Stimulated activated CD4-positive, alpha-beta T cell treated with anti-CD3 and anti-CD28 coated beads, Interleukin-1b, Interleukin-23, amount 100 ng/mL, for 24 hours (primary cell): ENCODE measurements around the gene GALR3.

Experiments used
- DNase-seq, 4 experiments: peaks; one replicate each; pipeline ENCODE4 v3.0.0-alpha.2; 2020; ENCODE audit warnings: low read depth in 4 of 4, low spot score in 1 of 4

The GALR3 gene

DNA sequence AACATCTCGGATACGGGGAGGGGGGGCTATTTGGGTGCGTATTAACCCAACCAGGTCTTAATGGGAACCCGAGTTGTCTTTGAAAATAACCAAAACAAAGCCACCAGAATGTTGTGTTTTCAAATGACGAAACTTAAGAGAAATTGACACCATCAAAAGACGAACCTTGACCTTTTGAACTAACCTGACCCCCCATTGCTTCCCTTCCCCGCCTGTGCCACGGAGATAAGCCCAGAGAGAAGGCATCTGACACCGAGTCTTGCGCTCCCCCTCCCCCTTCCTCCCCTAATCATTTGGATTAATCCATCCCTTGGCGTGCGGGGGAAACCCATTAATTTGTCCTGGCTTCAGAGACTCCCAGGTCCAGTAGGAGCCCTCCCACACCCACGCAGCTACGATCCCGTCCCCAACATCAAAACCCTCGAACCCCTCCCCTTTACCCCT lies 20.0 kb upstream of the GALR3 start:
- DNase-seq: no peak

DNA sequence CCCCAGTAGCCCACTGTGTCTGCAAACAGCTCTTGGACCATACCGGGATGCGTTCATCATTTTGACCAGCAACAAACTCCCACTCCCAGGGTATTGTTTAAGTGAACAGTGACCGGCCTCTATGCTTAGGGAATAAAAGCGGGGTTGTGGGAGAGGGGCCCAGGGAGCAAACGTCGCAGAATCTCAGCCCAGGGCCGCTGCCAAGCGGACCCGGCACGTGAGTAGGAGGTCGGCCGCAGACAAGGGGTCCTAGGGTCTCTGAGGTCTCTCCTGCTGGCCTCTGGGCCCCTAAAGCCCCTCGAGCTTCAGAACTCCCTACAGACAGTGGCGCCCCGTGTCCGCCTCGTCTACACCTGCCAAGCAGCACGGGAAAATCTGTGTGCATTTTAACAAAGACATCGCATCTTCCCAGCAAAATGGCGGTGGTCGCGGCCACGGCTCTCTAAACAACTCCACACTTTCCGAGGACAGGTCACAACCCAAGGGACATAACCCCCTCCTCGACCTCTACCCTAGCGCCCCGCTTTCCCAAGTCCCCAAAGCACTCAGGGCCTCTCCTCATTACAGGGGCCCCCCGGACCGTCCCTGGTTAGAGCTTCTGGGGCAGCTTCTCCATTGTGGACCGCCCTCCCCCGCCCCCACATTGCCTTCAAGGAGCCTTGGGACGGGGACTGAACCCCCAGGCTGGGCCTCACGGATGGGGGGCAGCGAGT lies 19.4 kb upstream of the GALR3 start:
- DNase-seq: no peak

DNA sequence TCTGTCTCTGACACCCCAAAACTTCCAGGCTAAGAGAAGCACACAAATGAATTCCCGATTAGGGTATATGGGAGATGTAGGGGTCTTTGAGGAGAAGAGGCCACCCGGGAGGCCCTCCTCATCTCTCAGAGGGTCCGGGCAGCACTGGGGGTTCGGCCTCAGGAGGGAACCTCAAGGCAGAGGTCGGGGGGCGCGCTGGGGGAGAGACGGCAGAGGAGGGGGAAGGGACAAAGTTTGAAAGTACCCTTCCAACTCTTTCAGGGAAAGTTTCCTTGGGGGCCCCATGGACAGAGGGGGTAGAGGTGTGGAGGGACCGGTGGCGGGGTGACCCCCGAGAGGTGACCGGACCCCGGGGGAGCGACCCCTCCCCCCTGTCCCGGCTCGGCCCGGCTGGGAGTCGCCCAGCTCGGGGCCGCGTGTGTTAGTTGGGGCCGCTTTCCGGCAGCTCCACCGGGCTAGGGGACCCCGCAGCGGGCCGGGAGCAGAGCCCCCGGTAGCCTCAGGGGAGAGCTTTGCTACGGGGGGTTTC lies 18.8 kb upstream of the GALR3 start:
- no peak for DNase-seq

DNA sequence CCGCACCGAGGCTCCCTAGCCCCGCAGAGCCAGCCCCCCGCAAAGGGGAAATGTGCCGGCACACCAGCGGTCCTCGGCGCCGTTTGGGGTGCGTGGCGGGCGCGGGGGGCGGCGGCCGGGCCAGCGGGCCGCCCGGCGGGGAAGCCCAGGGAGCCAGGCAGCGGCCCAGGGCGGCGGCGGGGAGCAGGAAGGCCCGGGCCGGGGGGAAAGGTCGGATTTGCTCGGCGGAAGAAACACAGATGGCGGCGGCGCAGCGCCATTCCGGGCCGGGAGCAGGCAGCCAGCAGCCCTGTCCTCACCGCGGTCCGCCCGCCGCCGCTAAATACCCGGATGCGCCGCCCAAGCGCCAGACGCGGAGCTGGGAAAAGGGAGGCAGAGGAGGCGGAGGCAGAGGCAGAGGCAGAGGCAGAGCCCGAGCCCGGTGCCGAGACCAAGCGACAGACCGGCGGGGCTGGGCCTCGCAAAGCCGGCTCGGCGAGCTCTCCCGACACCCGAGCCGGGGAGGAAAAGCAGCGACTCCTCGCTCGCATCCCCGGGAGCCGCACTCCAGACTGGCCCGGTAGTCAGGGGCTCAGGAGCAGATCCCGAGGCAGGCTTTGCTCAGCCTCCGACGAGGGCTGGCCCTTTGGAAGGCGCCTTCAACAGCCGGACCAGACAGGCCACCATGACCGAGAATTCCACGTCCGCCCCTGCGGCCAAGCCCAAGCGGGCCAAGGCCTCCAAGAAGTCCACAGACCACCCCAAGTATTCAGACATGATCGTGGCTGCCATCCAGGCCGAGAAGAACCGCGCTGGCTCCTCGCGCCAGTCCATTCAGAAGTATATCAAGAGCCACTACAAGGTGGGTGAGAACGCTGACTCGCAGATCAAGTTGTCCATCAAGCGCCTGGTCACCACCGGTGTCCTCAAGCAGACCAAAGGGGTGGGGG lies 18.0 kb upstream of the GALR3 start:
- peak; percentile 20 to 64 (median 58) for DNase-seq

DNA sequence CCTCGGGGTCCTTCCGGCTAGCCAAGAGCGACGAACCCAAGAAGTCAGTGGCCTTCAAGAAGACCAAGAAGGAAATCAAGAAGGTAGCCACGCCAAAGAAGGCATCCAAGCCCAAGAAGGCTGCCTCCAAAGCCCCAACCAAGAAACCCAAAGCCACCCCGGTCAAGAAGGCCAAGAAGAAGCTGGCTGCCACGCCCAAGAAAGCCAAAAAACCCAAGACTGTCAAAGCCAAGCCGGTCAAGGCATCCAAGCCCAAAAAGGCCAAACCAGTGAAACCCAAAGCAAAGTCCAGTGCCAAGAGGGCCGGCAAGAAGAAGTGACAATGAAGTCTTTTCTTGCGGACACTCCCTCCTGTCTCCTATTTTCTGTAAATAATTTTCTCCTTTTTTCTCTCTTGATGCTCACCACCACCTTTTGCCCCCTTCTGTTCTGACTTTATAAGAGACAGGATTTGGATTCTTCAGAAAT lies 17.3 kb upstream of the GALR3 start:
- no peak for DNase-seq

DNA sequence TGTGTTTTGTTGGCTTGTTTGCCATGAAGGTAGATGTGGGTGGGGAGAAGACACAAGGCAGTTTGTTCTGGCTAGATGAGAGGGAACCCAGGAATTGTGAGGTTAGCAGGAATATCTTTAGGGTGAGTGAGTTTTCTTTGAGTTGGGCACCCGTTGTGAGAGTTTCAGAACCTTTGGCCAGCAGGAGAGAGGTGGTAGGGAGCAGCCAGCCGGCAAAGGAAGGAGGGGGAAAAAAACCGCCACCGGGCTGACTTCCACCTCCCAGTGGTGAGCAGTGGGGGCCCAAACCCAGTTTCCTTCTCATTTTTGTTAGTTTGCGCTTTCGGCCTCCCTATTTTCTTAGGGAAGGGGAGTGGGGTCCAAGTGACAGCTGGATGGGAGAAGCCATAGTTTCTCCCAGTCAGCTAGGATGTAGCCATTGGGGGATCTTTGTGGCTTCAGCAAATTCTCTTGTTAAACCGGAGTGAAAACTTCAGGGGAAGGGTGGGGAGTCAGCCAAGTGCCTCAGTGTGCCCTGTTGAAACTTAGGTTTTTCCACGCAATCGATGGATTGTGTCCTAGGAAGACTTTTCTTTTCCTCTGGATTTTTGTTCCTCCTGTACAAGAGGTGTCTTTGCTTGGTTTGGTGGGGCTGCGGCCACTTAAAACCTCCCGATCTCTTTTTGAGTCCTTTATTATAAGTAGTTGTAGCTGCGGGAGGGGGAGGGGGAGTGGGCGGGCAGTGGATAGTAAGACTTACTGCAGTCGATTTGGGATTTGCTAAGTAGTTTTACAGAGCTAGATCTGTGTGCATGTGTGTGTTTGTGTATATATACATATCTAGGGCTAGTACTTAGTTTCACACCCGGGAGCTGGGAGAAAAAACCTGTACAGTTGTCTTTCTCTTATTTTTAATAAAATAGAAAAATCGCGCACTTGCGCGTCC lies 16.5 kb upstream of the GALR3 start:
- DNase-seq: no peak

DNA sequence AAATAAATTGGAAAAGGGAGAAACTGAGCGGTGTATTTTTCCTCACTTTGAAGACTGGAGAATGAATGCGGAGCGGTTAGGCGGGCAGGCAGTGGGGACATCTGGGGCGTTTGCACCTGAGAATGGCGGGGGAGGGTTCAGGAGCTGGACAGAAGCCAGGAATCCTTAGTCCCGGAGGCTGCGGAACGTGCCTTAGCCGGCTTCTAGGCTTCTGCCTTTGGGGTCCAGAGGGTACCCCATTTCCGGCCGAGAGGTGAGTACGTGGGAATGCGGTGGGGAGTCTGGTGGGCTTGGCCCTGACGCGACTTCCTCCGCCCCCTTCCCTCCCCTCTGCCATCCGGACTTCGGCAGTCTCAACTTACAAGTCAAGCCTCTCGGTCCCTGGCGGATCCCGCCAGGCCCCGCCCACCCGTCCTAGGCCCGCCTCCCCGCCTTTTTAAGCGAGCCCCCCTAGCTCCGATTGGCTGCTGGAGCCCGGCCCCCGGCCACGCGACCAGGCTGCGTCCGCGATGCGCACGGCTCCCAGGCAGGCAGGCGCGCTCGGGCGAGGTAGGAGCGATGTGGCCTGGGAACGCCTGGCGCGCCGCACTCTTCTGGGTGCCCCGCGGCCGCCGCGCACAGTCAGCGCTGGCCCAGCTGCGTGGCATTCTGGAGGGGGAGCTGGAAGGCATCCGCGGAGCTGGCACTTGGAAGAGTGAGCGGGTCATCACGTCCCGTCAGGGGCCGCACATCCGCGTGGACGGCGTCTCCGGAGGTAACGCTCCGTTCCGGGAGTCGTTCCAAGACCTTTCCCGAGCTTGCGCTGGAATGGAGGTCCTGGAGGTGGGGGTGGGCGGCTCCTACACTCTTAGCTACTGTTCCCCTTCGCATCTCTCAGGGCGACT lies 15.5 kb upstream of the GALR3 start, which contains the start of gene GCAT:
TSS of gene GCAT (plus strand) at position 525 of the 884 bp plus-strand sequence. CDS start at position 559, 34 bp downstream.
- DNase-seq: peak; percentile 75 to 93 (median 83)

DNA sequence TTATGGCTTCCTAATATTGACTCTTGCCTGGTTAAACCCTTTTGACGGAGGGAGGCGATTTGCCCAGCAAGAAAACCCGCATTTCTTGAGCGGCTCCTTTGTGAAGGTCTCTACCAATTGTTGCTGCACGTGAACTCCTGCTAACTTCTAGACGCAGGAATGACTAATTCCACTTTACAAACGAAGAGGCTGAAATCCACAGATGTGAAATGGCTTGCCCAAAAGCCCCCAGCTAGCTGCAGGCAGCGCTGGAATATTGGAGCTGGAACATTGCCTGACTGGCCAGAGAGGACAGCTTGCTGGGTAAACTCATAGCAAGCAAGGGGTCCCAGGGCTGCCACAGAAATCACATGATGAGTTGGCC lies 14.9 kb upstream of the GALR3 start:
- DNase-seq: no peak

DNA sequence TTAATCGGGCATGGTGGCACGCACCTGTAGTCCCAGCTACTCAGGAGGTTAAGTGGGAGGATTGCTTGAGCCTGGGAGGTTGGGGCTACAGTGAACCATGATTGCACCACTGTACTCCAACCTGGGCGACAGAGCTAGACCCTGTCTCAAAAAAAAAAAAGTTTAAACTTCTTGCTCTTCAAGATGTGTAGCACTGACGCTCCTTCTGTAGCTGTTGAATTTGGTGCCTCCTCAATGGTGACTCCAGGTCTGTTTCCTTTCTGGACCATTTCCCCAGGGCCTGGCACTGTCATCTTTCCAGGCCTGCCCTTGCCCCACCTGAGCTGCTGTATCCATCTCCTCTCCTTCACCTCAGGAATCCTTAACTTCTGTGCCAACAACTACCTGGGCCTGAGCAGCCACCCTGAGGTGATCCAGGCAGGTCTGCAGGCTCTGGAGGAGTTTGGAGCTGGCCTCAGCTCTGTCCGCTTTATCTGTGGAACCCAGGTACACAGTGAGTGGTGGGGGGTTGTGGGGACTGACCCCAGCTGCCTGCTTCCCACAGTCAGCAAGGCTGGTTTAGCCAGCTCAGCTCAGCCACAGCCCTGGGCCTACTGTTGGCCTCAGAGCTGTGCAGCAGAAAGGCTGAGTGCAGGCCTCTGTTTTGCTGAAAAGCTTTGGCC lies 13.4 kb upstream of the GALR3 start:
- no peak for DNase-seq

DNA sequence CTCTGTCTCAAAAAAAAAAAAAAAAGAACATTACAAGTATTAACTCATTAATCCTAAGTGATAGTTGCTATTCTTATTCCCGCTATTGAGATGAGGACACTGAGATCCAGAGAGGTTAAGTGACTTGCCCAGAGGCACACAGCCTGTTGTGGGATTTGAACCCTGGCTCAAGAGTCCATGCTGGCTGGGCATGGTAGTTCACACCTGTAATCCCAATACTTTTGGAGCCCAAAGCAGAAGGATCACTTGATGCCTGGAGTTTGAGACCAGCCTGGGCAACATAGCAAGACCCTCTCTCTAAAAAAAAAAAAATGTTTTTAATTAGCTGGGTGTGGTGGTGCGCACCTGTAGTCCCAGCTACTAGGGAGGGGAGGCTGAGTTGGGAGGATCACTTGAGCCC lies 11.3 kb upstream of the GALR3 start:
- DNase-seq: no peak

DNA sequence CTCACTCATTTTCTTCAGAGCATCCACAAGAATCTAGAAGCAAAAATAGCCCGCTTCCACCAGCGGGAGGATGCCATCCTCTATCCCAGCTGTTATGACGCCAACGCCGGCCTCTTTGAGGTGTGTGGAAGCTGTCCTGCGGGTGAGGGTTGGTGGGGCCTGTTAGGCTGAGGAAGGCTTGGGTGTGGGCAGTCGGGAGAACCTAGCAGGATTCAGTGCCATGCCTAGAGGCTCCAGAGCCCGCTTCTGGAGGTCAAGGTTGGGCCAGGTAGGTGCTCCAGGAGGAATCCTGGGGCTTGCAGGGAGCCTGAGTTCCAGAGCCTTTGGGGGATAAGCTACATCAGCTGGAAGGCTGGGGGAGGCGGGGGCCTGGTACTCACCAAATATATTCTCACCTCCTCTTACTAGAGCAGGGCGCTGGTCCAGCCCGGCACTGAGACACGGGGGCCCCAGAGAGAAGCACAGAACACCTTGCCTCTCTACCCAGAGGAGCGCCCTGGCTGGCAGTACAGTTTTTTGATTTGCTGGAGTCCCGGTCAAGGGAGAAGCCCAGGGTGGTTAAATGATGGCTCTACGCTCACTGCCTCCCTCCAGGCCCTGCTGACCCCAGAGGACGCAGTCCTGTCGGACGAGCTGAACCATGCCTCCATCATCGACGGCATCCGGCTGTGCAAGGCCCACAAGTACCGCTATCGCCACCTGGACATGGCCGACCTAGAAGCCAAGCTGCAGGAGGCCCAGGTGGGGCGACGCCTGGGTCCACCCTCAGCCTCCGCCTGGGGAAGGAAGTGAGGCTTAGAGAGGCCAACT lies 10.1 kb upstream of the GALR3 start:
- no peak for DNase-seq

DNA sequence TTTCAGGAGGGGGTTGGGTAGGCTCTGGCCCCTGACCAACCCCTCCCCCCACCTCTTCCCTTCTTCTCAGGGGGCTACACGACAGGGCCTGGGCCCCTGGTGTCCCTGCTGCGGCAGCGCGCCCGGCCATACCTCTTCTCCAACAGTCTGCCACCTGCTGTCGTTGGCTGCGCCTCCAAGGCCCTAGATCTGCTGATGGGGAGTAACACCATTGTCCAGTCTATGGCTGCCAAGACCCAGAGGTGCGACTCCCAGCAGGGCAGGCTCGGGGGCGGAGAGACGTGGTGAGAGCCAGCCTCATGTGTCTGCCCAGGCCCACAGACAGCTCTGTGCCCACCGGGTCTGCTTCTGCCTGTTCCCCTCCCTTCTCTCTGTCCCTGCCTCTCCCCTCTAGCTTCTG lies 7.6 kb upstream of the GALR3 start:
- DNase-seq: no peak

DNA sequence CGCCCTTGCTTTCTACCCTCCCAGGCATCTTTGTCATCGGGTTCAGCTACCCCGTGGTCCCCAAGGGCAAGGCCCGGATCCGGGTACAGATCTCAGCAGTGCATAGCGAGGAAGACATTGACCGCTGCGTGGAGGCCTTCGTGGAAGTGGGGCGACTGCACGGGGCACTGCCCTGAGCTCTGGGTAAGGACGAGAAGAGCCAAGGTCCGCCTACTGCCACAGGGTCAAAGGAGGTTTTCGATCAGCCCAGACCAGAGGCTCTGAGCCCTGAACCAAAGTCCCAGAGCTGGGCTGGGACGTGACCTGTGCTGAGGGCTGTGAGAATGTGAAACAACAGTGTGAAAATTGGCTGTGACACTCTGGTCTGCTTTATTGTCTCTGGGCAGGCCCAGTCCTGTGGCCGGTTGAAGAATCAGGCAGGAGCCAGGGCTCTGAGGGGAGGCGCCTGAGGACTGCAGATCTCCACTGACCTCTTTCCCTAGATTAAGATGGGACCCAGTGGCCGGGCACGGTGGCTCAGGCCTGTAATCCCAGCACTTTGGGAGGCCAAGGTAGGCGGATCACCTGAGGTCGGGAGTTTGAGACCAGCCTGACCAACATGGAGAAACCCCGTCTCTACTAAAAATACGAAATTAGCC lies 6.5 kb upstream of the GALR3 start:
- DNase-seq: no peak

DNA sequence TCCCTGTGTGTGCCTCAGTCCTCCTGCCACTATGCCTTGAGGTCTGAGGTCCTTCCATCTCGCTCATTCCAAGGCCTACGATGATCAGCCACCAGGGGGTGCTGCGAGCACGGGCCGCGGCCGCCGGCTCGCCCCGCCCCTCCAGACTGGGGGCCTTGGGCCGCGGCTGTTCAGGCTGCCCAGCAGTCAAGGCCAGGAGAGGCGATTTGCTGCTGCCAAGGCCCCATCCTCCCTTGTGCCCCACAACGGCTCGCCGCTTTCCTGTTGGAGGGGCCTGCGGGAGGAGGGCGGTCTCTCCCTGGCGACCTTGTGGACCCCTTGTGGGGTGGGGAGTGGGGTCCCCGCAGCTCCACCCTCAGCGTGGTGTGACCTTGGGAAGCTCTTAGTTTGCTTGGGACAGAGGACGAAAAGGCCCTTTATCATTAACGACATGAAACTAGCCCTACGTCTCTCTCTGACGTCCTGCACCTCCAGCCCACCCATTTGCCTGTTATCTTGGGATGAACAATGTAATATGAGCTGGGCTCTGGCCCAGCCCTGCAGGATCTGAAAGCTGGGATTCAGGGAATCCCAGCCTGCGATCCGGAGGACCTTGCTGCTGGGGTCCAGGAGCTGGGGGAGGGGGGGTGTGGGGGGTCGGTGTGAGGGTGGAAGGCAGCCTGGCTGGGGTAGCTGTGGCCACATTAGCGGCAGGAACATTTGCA lies 5.3 kb upstream of the GALR3 start:
- peak; percentile 67 to 84 (median 79) for DNase-seq

DNA sequence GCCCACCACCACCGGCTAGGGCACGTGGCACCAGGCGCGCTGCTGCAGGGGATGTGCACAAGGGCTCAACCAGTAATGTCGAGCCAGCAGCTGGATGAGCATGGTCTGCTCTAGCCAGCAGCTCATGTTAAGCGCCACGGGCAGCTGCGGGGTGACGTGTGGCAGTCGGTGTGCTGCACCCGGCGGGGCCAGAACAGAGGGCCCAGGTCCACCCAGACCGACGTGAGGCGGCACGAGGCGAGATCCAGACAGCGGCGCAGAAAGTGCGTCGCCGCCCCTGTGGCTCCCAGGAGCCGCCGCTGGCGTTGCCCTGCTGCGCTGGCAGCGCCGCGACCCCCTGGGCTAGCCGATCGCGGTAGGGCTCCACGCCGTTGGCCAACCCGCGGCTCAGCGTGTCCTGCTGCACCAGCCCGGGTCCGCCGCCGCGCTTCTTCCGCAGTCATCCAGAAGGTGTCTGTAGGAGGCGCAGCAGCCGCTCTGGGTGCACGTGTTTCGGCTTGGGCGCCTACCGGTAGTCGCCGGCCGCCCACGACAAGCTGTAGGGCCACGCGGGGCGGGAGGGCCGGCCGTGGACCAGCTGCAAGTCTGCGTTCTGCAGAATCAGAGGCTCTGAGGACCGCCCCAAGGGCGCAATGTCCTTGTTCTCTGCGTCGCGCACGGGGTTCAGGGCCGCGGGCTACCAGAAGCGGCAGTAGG lies 4.6 kb upstream of the GALR3 start:
- peak in 3 of 4 experiments; percentile 38 to 52 (median 49) for DNase-seq

DNA sequence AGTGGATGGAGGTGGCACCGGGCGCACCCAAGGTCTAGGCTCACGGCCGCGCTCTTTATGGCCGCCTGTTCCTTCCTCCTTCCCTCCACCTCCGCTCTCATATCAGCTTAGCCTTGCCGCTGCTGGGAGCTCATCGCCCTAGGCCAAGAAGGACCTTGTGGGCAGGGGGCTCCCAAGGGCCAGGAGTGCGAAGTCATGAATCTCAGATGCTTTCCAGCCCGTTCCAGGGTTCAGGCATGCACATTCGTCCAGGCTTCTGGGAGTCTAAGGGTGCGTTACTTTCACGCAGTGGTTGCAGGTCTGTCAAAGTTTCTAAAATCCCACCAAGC lies 4.1 kb upstream of the GALR3 start:
- DNase-seq: no peak

DNA sequence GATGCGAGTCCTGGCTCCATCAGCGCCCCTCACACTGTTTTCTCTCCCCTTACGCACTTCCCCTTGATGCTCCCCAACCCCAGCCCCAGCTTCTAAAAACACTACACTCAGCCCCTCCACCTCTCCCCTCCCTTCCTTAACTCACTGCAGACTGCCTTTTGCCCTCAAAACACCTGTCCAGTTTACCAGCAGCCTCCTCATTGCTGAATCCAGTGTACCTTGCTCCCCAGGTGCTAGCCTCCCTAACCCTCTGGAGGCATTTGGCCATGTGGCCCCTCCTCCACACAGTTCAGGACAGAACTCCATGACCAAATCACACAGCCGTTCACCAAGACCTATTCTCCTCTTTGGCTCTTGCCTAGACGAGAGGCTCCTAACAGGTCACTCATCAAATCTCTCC lies 2.8 kb upstream of the GALR3 start:
- DNase-seq: no peak
